HEK293T (cell line): ENCODE data around the gene RBKS.

ENCODE experiments used
- ARNT ChIP-seq: fragments of 450-650 bp; IDR thresholded peaks from 2 replicates; pipeline ENCODE4 v1.6.1; 2017; ENCODE audit warnings: mild to moderate bottlenecking
- ELF4 ChIP-seq: fragments of 450-650 bp; IDR thresholded peaks from 2 replicates; pipeline ENCODE4 v1.6.1; 2017; ENCODE audit warnings: antibody characterized with exemption
- FOXA1 ChIP-seq: fragments of 450-650 bp; IDR thresholded peaks from 2 replicates; pipeline ENCODE4 v1.6.1; 2016; ENCODE audit warnings: mild to moderate bottlenecking
- FOXM1 ChIP-seq: fragments of 450-650 bp; IDR thresholded peaks from 2 replicates; pipeline ENCODE4 v1.6.1; 2017; ENCODE audit warnings: mild to moderate bottlenecking, borderline replicate concordance
- SP1 ChIP-seq: fragments of 450-650 bp; IDR thresholded peaks from 2 replicates; pipeline ENCODE4 v1.6.1; 2017

GRCh38 chr2:27875089-27875881 lies 14.9 kb downstream of the RBKS start:
- TF ChIP-seq ELF4 (no peak), ARNT (no peak), FOXA1 (no peak), SP1 (no peak), FOXM1 (no peak)
